22Rv1 (cell line): ENCODE data around the gene SPTBN2.

ENCODE experiments used
- CTCF ChIP-seq: fragments of 450-650 bp; IDR thresholded peaks from 2 replicates; pipeline ENCODE4 v1.5.1; 2017; ENCODE audit warnings: mild to moderate bottlenecking
- ZFX ChIP-seq: fragments of 450-650 bp; IDR thresholded peaks from 2 replicates; pipeline ENCODE4 v1.6.1; 2017; ENCODE audit warnings: antibody characterized with exemption, borderline replicate concordance

GRCh38 chr11:66721939-66722338 is 7.1 kb downstream of the SPTBN2 start:
- no peak for TF ChIP-seq ZFX
- TF ChIP-seq CTCF: no peak
